Ascending aorta (tissue), 2 donors: ENCODE data around the gene IQGAP2. TPM values are rescaled to one million over a fixed set of nuclear protein-coding genes. Genes with fewer than 3 reads are reported as not detected.

ENCODE experiments used
- DNase-seq, 2 donors: peaks; one replicate each; pipeline ENCODE4 v3.0.0-alpha.2; 2019; ENCODE audit warnings: low spot score in 2 of 2
- H3K27ac ChIP-seq, 2 donors: fragments of 200-600 bp; sonication (generic); one replicate each; pipeline ENCODE4 v1.5.1; 2016 to 2017; ENCODE audit warnings: mild to moderate bottlenecking in 1 of 2
- H3K27me3 ChIP-seq: fragments of 200-600 bp; sonication (generic); one replicate; pipeline ENCODE4 v1.5.1; 2017
- H3K36me3 ChIP-seq, 2 donors: fragments of 200-600 bp; sonication (generic); one replicate each; pipeline ENCODE4 v1.5.1; 2016
- H3K4me1 ChIP-seq, 2 donors: fragments of 200-600 bp; sonication (generic); one replicate each; pipeline ENCODE4 v1.5.1; 2016 to 2017; ENCODE audit warnings: mild to moderate bottlenecking in 1 of 2
- H3K4me3 ChIP-seq, 2 donors: fragments of 200-600 bp; sonication (generic); one replicate each; pipeline ENCODE4 v1.5.1; 2016 to 2017; ENCODE audit warnings: mild to moderate bottlenecking in 1 of 2
- H3K9me3 ChIP-seq, 2 donors: fragments of 200-600 bp; sonication (generic); one replicate each; pipeline ENCODE4 v1.5.1; 2016
- CTCF ChIP-seq, 3 experiments: fragments of 200-600 bp in 2 of 3; fragments of 450-650 bp in 1 of 3; sonication (generic) in 2 of 3; IDR thresholded peaks; one replicate each; pipeline ENCODE4 v1.5.1; 2016 to 2019; ENCODE audit warnings: antibody characterized with exemption in 3 of 3, mild to moderate bottlenecking in 1 of 3, moderate library complexity in 1 of 3
- intact Hi-C: fragments of 100-400 bp; cut with DNase I; formaldehyde crosslinking; loops from one replicate; pipeline ENCODE4 v1.15.1; 2023
- total RNA-seq: library from RNA; depleted of rRNA; stranded (reverse); fragments of >200 nt; gene quantifications from one replicate; pipeline ENCODE4 v1.1.0, GENCODE V29; 2016

IQGAP2 gene
- total RNA-seq, 1 donor from 2014 or later, result 19.8 TPM

DNA sequence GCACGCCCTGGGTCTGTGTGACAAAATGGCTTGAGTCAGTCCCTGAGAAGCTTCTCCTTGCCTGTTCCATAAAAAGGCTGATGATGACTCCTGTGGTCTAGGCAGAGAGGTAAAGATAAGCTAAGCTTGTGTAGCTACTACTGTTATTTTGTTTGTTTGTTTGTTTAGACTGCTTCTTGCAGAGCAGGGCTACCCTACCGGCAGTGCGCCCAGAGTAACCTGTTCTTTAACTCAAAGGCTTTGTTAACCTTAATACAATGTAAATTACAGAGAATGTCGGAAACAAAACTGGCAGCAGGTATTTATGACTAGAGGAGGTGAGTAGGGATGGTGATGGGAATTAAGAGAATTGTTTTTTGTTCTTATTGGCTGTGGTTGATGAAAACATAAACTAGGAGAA lies 132.5 kb downstream of the IQGAP2 start:
- no peak for DNase-seq
- Histone ChIP-seq H3K36me3 (no peaks in the 10 kb centered on the region), H3K4me3 (no peak overlapping the region), H3K27ac (no peak overlapping the region), H3K9me3 (no peaks in the 10 kb centered on the region), H3K27me3 (no peaks in the 10 kb centered on the region), H3K4me1 (no peaks in the 10 kb centered on the region)
- intact Hi-C loops, result no loop called here
- no peak for TF ChIP-seq CTCF (IDR thresholded peaks at IDR 0.05)

DNA sequence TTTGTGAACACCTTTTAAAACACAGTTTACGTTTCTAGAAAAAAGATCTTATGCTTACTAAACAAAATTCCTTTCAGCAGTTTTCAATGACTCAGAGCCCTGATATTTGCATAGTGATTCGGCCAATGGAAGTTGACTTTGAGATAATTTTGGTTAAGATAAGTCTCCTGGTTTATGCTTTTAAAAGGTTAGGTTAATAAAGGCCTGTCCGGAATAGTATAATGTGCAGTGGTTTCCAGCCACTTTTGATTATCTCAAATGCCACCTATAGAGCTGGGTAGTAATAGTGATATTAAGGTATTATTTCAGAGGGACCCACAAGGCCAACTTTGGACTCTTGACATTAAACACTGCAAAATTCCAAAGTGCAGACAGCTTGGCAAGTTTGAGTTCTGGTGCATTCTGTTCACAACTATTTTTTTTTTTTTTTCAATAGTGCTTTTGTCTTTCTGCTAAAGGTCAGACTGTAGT lies 134.0 kb downstream of the IQGAP2 start:
- TF ChIP-seq CTCF (IDR thresholded peaks at IDR 0.05), result no peak
- Histone ChIP-seq H3K4me3 (no peak overlapping the region), H3K27ac (no peak overlapping the region), H3K4me1 (no peaks in the 10 kb centered on the region), H3K9me3 (no peaks in the 10 kb centered on the region), H3K27me3 (no peaks in the 10 kb centered on the region), H3K36me3 (no peaks in the 10 kb centered on the region)
- DNase-seq, result no peak
- intact Hi-C loops, result no loop called here

DNA sequence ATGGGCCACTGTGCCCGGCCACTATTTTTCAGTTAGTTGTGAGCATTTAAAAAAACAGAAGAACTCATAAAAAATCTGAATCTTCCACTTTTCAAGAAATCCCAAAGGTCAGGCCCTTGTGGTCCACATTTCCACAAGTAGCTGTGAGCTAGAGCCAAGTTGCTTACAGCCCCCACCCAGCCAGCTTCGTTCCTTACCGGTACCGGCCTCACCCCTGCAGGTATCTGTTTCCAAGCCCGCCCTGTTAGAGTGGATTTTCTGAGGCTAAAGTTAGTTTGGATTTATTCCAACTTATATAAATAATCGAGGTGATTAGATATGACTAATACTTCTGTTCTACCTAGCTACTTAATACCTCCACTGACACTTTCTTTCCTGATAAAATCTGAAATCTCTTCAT lies 139.2 kb downstream of the IQGAP2 start:
- H3K27ac ChIP-seq, result no peak overlapping the region
- no peaks in the 10 kb centered on the region for H3K27me3 ChIP-seq
- no peak overlapping the region for H3K4me3 ChIP-seq
- no peak for TF ChIP-seq CTCF (IDR thresholded peaks at IDR 0.05)
- H3K4me1 ChIP-seq, result no peaks in the 10 kb centered on the region
- no peak for DNase-seq
- no peaks in the 10 kb centered on the region for H3K36me3 ChIP-seq
- no peaks in the 10 kb centered on the region for H3K9me3 ChIP-seq
- intact Hi-C loops, result no loop called here

DNA sequence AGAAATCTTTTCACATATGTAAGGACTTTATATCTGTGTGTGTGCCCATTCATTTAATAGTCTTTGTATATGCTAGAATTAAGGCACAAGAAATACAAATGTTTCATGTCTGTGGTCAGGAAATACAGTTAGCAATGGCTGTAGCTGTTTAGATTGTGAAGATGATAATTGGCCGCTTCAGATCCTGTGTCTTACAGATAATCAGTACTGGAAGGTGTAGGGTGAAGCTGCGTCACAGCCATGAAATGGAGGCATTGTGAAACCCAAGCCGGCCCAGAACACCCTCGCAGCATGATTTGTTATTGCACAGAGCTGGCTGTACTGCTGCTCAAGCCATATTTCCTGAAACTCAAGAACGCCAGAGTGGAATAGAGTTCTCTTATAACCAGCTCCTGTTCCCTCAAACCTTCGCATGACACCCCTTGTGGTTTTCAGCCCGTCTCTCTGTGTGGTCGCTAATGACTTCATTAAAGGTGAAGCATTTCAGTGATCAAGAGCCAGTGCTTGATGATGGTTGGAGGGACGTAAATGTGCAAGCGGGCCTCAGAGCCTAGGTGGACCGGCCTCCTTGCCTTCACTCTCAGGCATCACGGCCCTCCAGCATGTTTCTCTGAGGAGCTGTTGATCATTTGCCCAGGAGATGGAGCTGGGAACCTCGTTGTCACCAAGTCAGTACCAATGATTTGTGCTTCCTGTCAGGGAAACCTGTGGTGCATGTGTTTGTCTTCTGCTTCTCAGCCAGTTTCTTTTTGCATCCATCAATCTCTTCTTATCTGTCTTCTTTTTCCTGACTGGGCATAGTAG lies 140.0 kb downstream of the IQGAP2 start:
- no peak overlapping the region for H3K4me3 ChIP-seq
- intact Hi-C loops, result no loop called here

DNA sequence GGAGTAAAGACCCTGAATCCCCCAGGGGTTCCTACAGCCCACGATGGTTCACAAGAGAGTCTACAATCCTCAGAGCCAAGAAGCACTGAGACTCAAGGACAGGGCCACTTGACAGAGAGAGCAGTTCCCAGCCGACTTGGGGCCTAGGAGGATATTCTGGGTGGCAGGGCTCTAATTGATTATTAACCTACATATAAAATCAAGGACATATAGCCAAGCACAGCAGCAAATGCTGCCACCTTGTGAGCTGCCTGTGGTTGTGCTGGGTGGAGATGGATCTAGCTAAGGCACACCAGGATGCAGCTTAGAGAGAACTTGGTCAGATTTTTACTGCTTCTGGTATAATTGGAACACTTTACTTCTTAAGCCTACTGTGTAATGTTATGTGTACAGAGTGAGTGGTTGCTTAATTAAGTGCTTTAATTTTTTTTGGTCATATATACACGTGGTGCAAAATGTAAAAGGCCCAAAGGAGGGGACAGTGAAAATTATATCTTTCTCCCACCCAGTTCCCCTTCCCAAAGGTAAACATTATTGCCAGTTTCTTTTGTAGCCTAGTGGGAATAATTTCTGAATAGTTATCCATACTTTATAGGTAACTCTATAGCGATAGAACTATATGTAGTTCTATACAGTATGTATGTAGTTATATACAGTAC lies 141.3 kb downstream of the IQGAP2 start:
- no peaks in the 10 kb centered on the region for H3K27me3 ChIP-seq
- H3K36me3 ChIP-seq, result no peaks in the 10 kb centered on the region
- H3K27ac ChIP-seq, result peak overlapping the region in 1 of 2 donors; percentile 37
- H3K4me3 ChIP-seq, result no peak overlapping the region
- intact Hi-C loops, result no loop called here
- H3K4me1 ChIP-seq, result no peaks in the 10 kb centered on the region
- H3K9me3 ChIP-seq, result no peaks in the 10 kb centered on the region
- no peak for DNase-seq
- TF ChIP-seq CTCF (IDR thresholded peaks at IDR 0.05), result peak in 1 of 3 experiments; percentile 12

More for the DNA sequence above, 140.0 kb downstream of the IQGAP2 start:
- no peak for TF ChIP-seq CTCF (IDR thresholded peaks at IDR 0.05)
- no peaks in the 10 kb centered on the region for H3K9me3 ChIP-seq
- peak overlapping the region in 1 of 2 donors; percentile 3 for H3K27ac ChIP-seq
- peak; percentile 29 to 65 for DNase-seq
- no peaks in the 10 kb centered on the region for H3K27me3 ChIP-seq
- no peaks in the 10 kb centered on the region for H3K36me3 ChIP-seq
- no peaks in the 10 kb centered on the region for H3K4me1 ChIP-seq
